ENCODE data around the gene HNRNPLL.

DNA sequence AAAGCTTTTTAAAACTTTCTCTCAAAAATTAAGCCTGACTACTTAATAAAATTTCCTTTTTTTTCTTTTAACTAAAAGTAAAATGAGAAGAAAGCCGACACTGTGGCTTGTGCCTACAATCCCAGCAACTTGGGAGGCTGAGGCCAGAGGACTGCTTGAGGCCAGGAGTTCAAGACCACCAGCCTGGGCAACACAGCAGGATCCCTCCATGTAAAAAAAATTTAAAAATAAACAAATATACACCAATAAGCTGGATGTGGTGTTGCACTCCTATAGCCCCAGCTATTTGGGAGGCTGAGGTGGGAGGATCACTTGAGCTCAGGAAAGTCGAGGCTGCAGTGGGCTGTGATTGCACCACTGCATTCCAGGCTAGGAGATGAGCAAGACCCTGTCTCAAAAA is 37.4 kb downstream of the HNRNPLL start:
- TF ChIP-seq, protein P1, sequence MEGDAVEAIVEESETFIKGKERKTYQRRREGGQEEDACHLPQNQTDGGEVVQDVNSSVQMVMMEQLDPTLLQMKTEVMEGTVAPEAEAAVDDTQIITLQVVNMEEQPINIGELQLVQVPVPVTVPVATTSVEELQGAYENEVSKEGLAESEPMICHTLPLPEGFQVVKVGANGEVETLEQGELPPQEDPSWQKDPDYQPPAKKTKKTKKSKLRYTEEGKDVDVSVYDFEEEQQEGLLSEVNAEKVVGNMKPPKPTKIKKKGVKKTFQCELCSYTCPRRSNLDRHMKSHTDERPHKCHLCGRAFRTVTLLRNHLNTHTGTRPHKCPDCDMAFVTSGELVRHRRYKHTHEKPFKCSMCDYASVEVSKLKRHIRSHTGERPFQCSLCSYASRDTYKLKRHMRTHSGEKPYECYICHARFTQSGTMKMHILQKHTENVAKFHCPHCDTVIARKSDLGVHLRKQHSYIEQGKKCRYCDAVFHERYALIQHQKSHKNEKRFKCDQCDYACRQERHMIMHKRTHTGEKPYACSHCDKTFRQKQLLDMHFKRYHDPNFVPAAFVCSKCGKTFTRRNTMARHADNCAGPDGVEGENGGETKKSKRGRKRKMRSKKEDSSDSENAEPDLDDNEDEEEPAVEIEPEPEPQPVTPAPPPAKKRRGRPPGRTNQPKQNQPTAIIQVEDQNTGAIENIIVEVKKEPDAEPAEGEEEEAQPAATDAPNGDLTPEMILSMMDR (IDR thresholded peaks at IDR 0.05 in 8 of 11, conservative IDR thresholded peaks at IDR 0.05 in 3 of 11), result no peak
- TF ChIP-seq POLR2A (IDR thresholded peaks at IDR 0.05), result no peak
